ENCODE measurements around the gene TNFAIP8L1.

TNFAIP8L1 gene

DNA sequence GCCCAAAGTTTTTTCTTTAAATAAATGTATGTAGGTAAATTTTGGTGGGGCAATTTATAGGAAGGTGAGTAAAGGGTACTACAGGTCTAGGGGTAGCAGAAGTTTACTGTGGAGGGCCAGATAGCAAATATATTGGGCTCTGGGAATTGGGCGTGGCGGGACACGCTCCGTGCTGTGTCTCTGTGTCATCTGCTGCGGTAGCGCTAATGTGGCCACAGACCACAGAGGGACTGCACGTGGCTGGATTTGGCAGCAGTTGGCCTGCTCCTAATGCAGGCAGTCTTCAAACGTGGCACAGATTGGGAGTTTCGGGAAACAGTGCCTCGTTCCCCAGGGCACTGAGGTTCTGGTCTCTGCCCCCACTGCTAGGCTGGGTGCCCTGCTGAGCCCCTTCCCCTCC lies 47.4 kb downstream of the TNFAIP8L1 start:
- no peak for TF ChIP-seq CTCF (IDR thresholded peaks at IDR 0.05; ENCODE audit: low read depth, low read length)

DNA sequence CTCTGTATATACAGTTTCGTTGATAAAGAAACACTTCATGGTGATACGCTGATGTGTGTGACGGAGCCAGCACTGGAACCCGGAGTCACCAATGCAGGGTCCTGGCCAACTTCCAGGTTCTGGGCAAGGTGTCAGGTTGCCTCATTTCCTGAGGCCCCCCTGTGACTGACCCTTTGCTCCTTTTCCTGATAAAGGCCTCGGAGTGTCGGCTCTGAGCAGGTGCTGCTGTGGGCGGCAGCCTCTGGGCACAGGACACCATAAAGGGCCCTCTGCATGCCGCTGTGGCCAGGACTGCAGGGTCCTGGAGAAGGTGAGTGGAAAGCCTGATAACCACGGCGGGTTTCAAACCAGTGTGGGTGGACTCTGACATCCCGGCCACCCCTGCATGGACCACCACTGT lies 48.1 kb downstream of the TNFAIP8L1 start:
- H3K4me3 ChIP-seq (replicated peaks in 1 of 2; ENCODE audit: low read depth in 2 of 2, low read length in 2 of 2): no peak overlapping the region
- no peak for DNase-seq (ENCODE audit: low read depth in 2 of 2)
- TF ChIP-seq CTCF (IDR thresholded peaks at IDR 0.05; ENCODE audit: low read depth, low read length): no peak

More for the DNA sequence above, 47.4 kb downstream of the TNFAIP8L1 start:
- DNase-seq (ENCODE audit: low read depth in 2 of 2): no peak
- H3K4me3 ChIP-seq (replicated peaks in 1 of 2; ENCODE audit: low read depth in 2 of 2, low read length in 2 of 2): no peak overlapping the region

GRCh38 chr19:4688587-4688986 lies 49.3 kb downstream of the TNFAIP8L1 start:
- DNase-seq (ENCODE audit: low read depth in 2 of 2): no peak
- H3K4me3 ChIP-seq (replicated peaks in 1 of 2; ENCODE audit: low read depth in 2 of 2, low read length in 2 of 2): no peak overlapping the region
- TF ChIP-seq CTCF (IDR thresholded peaks at IDR 0.05; ENCODE audit: low read depth, low read length): no peak

- H3K4me3 ChIP-seq (replicated peaks in 1 of 2; ENCODE audit: low read depth in 2 of 2, low read length in 2 of 2): no peak overlapping the region
- no peak for DNase-seq (ENCODE audit: low read depth in 2 of 2)
- no peak for TF ChIP-seq CTCF (IDR thresholded peaks at IDR 0.05; ENCODE audit: low read depth, low read length)
These were observed 50.1 kb downstream of the TNFAIP8L1 start for GRCh38 chr19:4689403-4689802.

GRCh38 chr19:4690361-4690760 lies 51.0 kb downstream of the TNFAIP8L1 start:
- no peak overlapping the region for H3K4me3 ChIP-seq (replicated peaks in 1 of 2; ENCODE audit: low read depth in 2 of 2, low read length in 2 of 2)
- DNase-seq (ENCODE audit: low read depth in 2 of 2): no peak
- TF ChIP-seq CTCF (IDR thresholded peaks at IDR 0.05; ENCODE audit: low read depth, low read length): no peak

- no peak overlapping the region for H3K4me3 ChIP-seq (replicated peaks in 1 of 2; ENCODE audit: low read depth in 2 of 2, low read length in 2 of 2)
- no peak for TF ChIP-seq CTCF (IDR thresholded peaks at IDR 0.05; ENCODE audit: low read depth, low read length)
These were observed 52.1 kb downstream of the TNFAIP8L1 start for GRCh38 chr19:4691373-4691772.

More at GRCh38 chr19:4691373-4691772, 52.1 kb downstream of the TNFAIP8L1 start:
- no peak for DNase-seq (ENCODE audit: low read depth in 2 of 2)

All from cardiac fibroblast (primary cell).